ENCODE data around the gene NTPCR. TPM values are rescaled to one million over a fixed set of nuclear protein-coding genes. Genes with fewer than 3 reads are reported as not detected.

NTPCR gene
- total RNA-seq, 1 experiment from 2014 or later, result 49.1 TPM

DNA sequence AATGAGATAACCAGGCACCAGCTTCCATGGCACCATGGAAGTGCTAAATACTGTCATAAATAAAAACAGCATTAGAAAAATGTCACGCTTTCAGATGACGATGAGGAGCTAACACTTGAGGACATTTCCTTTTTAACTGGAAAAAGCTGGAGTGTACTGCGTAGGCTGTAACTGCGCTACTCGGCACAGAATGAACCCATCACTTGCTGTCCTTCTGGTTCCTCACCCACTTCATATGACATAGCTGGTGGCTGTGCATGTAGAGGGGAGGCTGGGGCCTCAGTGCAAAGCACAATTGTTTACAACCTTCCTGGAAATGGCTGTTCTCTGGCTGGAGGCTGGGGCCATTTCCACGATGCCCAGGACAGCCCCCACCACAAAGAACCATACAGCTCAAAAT lies 55.7 kb downstream of the NTPCR start:
- H3K4me1 Mint-ChIP-seq (ENCODE audit: low read depth, unreplicated experiment), result no peaks in the 10 kb centered on the region
- DNase-seq, result no peak
- no peaks in the 10 kb centered on the region for H3K27me3 Mint-ChIP-seq (ENCODE audit: insufficient read depth, unreplicated experiment)
- Histone ChIP-seq H3K4me1 (no peaks in the 10 kb centered on the region), H3K27me3 (replicated peaks; ENCODE audit: control insufficient read depth, insufficient read depth, low read length) (no peaks in the 10 kb centered on the region), H3K4me3 (ENCODE audit: low read depth, low read length) (no peak overlapping the region), H3K9me3 (no peaks in the 10 kb centered on the region), H3K36me3 (ENCODE audit: control insufficient read depth, insufficient read depth, low read length) (no peaks in the 10 kb centered on the region)
- H3K9me3 Mint-ChIP-seq (ENCODE audit: unreplicated experiment), result peaks cover 9% of the 10 kb centered on the region
- no peak overlapping the region for H3K4me3 Mint-ChIP-seq (ENCODE audit: unreplicated experiment)
- intact Hi-C loops (cut with micrococcal nuclease; ENCODE audit: unreplicated experiment), result no loop called here
- H3K27ac Mint-ChIP-seq (ENCODE audit: unreplicated experiment), result no peak overlapping the region
- TF ChIP-seq, protein P1, sequence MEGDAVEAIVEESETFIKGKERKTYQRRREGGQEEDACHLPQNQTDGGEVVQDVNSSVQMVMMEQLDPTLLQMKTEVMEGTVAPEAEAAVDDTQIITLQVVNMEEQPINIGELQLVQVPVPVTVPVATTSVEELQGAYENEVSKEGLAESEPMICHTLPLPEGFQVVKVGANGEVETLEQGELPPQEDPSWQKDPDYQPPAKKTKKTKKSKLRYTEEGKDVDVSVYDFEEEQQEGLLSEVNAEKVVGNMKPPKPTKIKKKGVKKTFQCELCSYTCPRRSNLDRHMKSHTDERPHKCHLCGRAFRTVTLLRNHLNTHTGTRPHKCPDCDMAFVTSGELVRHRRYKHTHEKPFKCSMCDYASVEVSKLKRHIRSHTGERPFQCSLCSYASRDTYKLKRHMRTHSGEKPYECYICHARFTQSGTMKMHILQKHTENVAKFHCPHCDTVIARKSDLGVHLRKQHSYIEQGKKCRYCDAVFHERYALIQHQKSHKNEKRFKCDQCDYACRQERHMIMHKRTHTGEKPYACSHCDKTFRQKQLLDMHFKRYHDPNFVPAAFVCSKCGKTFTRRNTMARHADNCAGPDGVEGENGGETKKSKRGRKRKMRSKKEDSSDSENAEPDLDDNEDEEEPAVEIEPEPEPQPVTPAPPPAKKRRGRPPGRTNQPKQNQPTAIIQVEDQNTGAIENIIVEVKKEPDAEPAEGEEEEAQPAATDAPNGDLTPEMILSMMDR (IDR thresholded peaks at IDR 0.05; ENCODE audit: insufficient read depth in 1 of 2, low read depth in 1 of 2, low read length in 1 of 2, severe bottlenecking in 1 of 2, unreplicated experiment in 1 of 2), result no peak
- BruUV-seq (replicated peaks), result no TSS peak
- POLR2A ChIA-PET, result no interaction called here
- CTCF ChIA-PET, result no interaction called here
- no peaks in the 10 kb centered on the region for H3K36me3 Mint-ChIP-seq (ENCODE audit: insufficient read depth, unreplicated experiment)

DNA sequence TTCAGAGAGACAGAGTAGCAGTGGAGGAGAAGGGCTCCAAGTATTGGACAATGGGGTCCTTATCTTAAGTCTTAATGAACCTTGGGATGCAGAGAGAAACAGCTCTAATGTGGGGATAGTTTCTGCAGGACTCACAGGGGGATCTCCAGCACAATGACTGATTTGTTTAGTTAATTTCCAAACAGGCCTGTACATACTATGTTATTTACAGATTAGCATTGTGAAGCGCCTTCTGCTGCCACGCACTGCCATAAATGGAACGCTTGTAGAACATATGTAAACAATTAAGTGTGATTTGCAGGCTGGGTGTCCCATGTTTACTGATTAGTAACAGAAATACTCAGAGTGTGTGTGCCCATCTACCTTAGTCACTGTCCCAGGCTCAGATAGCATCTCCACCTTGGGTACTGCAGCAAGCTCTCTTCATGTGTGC lies 56.1 kb downstream of the NTPCR start:
- H3K4me1 ChIP-seq, result no peaks in the 10 kb centered on the region
- ChIA-PET POLR2A (no interaction called here), CTCF (no interaction called here)
- BruUV-seq (replicated peaks), result no TSS peak
- Mint-ChIP-seq H3K9me3 (ENCODE audit: unreplicated experiment) (peaks cover 9% of the 10 kb centered on the region), H3K4me1 (ENCODE audit: low read depth, unreplicated experiment) (no peaks in the 10 kb centered on the region), H3K27me3 (ENCODE audit: insufficient read depth, unreplicated experiment) (no peaks in the 10 kb centered on the region), H3K36me3 (ENCODE audit: insufficient read depth, unreplicated experiment) (no peaks in the 10 kb centered on the region), H3K4me3 (ENCODE audit: unreplicated experiment) (no peak overlapping the region), H3K27ac (ENCODE audit: unreplicated experiment) (no peak overlapping the region)
- no peak for DNase-seq
- intact Hi-C loops (cut with micrococcal nuclease; ENCODE audit: unreplicated experiment), result no loop called here
- TF ChIP-seq, protein P1 (IDR thresholded peaks at IDR 0.05; ENCODE audit: insufficient read depth in 1 of 2, low read depth in 1 of 2, low read length in 1 of 2, severe bottlenecking in 1 of 2, unreplicated experiment in 1 of 2), result no peak
- no peak overlapping the region for H3K4me3 ChIP-seq (ENCODE audit: low read depth, low read length)
- no peaks in the 10 kb centered on the region for H3K36me3 ChIP-seq (ENCODE audit: control insufficient read depth, insufficient read depth, low read length)
- no peaks in the 10 kb centered on the region for H3K27me3 ChIP-seq (replicated peaks; ENCODE audit: control insufficient read depth, insufficient read depth, low read length)
- no peaks in the 10 kb centered on the region for H3K9me3 ChIP-seq

- no peaks in the 10 kb centered on the region for H3K36me3 Mint-ChIP-seq (ENCODE audit: insufficient read depth, unreplicated experiment)
- no peak overlapping the region for H3K4me3 ChIP-seq (ENCODE audit: low read depth, low read length)
Measured at GRCh38 chr1:233010146-233010545, 59.7 kb downstream of the NTPCR start.

More at GRCh38 chr1:233010146-233010545, 59.7 kb downstream of the NTPCR start:
- POLR2A ChIA-PET, result no interaction called here
- H3K27ac Mint-ChIP-seq (ENCODE audit: unreplicated experiment), result no peak overlapping the region
- intact Hi-C loops (cut with micrococcal nuclease; ENCODE audit: unreplicated experiment), result no loop called here
- TF ChIP-seq, protein P1 (IDR thresholded peaks at IDR 0.05; ENCODE audit: insufficient read depth in 1 of 2, low read depth in 1 of 2, low read length in 1 of 2, severe bottlenecking in 1 of 2, unreplicated experiment in 1 of 2), result no peak
- no TSS peak for BruUV-seq (replicated peaks)
- CTCF ChIA-PET, result no interaction called here
- DNase-seq, result no peak
- Histone ChIP-seq H3K9me3 (no peaks in the 10 kb centered on the region), H3K27me3 (replicated peaks; ENCODE audit: control insufficient read depth, insufficient read depth, low read length) (no peaks in the 10 kb centered on the region), H3K4me1 (no peaks in the 10 kb centered on the region), H3K36me3 (ENCODE audit: control insufficient read depth, insufficient read depth, low read length) (no peaks in the 10 kb centered on the region)
- no peaks in the 10 kb centered on the region for H3K9me3 Mint-ChIP-seq (ENCODE audit: unreplicated experiment)
- H3K4me1 Mint-ChIP-seq (ENCODE audit: low read depth, unreplicated experiment), result no peaks in the 10 kb centered on the region
- no peak overlapping the region for H3K4me3 Mint-ChIP-seq (ENCODE audit: unreplicated experiment)
- H3K27me3 Mint-ChIP-seq (ENCODE audit: insufficient read depth, unreplicated experiment), result no peaks in the 10 kb centered on the region
